PFSK-1 (cell line): ENCODE results near the gene P2RX2.

Source experiments
- FOXP2 ChIP-seq: optimal IDR thresholded peaks from 2 replicates; pipeline ENCODE3; 2011; ENCODE audit warnings: borderline replicate concordance, control low read depth, inconsistent platforms; ENCODE audit not compliant: insufficient read depth; ENCODE audit errors: extremely low read length, extremely low read depth
- POLR2AphosphoS5 ChIP-seq: IDR thresholded peaks from 2 replicates; pipeline ENCODE4 v1.6.1; 2012; ENCODE audit warnings: low read depth, mild to moderate bottlenecking, control low read depth, low read length, moderate library complexity
- SIN3A ChIP-seq: IDR thresholded peaks from 2 replicates; pipeline ENCODE4 v1.6.1; 2012; ENCODE audit warnings: mild to moderate bottlenecking, low read length, moderate library complexity, borderline replicate concordance; ENCODE audit not compliant: insufficient read depth
- TAF1 ChIP-seq: IDR thresholded peaks from 2 replicates; pipeline ENCODE4 v1.6.1; 2012; ENCODE audit warnings: low read length, control low read depth, borderline replicate concordance; ENCODE audit not compliant: insufficient read depth
- TF ChIP-seq, protein P1 (sequence below), 2 experiments: IDR thresholded peaks; 2 replicates each; pipeline versions ENCODE4 v1.6.1 to v1.8.0; 2011 to 2012; ENCODE audit warnings: low read depth in 2 of 2, low read length in 2 of 2, control low read depth in 1 of 2, inconsistent platforms in 1 of 2, mild to moderate bottlenecking in 1 of 2, moderate library complexity in 1 of 2; ENCODE audit not compliant: insufficient read depth in 1 of 2

Gene P2RX2

DNA sequence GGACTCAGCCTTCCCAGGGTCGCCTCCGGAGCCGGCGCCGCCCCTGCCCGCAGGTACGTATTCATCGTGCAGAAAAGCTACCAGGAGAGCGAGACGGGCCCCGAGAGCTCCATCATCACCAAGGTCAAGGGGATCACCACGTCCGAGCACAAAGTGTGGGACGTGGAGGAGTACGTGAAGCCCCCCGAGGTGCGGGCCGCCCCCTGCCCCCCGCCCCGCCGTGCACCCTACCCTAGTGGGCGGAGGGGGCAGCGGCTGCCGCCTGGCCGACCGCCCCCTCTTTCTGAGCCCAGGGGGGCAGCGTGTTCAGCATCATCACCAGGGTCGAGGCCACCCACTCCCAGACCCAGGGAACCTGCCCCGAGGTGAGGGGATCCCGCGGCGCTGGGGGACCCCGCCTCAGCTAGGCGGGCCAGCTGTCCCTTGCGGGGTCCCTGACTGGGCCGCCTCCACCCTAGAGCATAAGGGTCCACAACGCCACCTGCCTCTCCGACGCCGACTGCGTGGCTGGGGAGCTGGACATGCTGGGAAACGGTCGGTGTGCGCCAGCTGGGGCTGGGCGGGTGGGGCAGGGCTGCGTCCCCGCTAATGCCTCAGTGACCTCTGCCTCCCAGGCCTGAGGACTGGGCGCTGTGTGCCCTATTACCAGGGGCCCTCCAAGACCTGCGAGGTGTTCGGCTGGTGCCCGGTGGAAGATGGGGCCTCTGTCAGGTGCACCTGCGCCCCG is 973 bp downstream of the P2RX2 start:
- TF ChIP-seq SIN3A: peak; percentile 64; the same call in 1 of the 2 replicates
- TF ChIP-seq POLR2AphosphoS5: peak; percentile 63
- TF ChIP-seq, protein P1, sequence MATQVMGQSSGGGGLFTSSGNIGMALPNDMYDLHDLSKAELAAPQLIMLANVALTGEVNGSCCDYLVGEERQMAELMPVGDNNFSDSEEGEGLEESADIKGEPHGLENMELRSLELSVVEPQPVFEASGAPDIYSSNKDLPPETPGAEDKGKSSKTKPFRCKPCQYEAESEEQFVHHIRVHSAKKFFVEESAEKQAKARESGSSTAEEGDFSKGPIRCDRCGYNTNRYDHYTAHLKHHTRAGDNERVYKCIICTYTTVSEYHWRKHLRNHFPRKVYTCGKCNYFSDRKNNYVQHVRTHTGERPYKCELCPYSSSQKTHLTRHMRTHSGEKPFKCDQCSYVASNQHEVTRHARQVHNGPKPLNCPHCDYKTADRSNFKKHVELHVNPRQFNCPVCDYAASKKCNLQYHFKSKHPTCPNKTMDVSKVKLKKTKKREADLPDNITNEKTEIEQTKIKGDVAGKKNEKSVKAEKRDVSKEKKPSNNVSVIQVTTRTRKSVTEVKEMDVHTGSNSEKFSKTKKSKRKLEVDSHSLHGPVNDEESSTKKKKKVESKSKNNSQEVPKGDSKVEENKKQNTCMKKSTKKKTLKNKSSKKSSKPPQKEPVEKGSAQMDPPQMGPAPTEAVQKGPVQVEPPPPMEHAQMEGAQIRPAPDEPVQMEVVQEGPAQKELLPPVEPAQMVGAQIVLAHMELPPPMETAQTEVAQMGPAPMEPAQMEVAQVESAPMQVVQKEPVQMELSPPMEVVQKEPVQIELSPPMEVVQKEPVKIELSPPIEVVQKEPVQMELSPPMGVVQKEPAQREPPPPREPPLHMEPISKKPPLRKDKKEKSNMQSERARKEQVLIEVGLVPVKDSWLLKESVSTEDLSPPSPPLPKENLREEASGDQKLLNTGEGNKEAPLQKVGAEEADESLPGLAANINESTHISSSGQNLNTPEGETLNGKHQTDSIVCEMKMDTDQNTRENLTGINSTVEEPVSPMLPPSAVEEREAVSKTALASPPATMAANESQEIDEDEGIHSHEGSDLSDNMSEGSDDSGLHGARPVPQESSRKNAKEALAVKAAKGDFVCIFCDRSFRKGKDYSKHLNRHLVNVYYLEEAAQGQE (IDR thresholded peaks at IDR 0.05; ENCODE audit: insufficient read depth in 1 of 2, low read depth in 2 of 2, low read length in 2 of 2): no peak

DNA sequence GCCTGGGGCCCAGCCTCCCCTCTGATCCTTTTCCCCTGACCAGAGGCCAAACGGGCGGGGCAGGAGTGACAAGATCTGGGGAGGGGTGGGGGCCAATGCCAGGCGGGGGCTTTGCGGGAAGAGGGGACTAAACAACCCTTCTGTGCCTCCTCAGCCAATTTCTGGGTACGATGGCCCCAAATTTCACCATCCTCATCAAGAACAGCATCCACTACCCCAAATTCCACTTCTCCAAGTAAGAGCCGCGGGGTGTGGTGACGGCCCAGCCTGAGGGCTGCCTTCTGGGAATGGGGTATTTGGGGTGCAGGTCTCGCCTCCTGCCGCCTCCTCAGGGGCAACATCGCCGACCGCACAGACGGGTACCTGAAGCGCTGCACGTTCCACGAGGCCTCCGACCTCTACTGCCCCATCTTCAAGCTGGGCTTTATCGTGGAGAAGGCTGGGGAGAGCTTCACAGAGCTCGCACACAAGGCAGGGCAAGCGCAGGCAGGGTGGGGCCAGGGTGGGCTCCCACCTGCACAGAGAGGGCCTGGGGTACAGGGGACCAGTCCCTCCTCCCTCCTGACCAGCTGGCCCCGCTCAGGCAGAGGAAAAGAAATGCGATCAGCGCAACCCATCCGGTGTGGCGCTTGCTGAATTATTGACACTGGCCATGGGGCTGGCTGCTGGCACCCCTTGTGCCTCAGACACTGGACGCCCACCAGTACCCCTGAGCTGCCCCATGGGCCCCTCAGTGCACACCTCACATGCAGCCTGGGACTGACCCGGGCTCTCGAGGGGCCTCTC is 1.7 kb downstream of the P2RX2 start:
- TF ChIP-seq, protein P1 (IDR thresholded peaks at IDR 0.05; ENCODE audit: insufficient read depth in 1 of 2, low read depth in 2 of 2, low read length in 2 of 2): no peak
- peak; percentile 67; the same call in 1 of the 2 replicates for TF ChIP-seq POLR2AphosphoS5

DNA sequence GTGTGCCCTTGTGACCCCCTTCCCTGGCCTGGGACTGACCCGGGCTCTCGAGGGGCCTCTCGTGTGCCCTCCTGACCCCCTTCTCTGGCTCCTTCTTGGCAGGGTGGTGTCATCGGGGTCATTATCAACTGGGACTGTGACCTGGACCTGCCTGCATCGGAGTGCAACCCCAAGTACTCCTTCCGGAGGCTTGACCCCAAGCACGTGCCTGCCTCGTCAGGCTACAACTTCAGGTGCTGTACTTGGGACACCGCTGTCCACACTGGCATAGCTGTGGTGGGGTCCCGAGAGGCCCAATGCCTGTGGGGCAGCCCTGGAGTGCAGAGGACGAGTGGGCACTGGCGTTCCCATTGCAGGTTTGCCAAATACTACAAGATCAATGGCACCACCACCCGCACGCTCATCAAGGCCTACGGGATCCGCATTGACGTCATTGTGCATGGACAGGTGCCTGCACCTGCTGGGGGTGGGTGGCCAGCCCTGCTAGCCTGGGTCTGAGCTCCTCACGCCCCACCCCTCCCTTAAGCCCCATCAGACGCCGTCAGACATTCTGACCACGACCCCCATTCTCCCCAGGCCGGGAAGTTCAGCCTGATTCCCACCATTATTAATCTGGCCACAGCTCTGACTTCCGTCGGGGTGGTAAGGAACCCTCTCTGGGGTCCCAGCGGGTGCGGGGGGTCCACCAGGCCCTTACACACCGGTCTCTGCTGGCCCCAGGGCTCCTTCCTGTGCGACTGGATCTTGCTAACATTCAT is 2.5 kb downstream of the P2RX2 start:
- TF ChIP-seq POLR2AphosphoS5 (peak; percentile 72), TAF1 (no peak), SIN3A (no peak), FOXP2 (no peak)
- TF ChIP-seq, protein P1 (IDR thresholded peaks at IDR 0.05; ENCODE audit: insufficient read depth in 1 of 2, low read depth in 2 of 2, low read length in 2 of 2): no peak

DNA sequence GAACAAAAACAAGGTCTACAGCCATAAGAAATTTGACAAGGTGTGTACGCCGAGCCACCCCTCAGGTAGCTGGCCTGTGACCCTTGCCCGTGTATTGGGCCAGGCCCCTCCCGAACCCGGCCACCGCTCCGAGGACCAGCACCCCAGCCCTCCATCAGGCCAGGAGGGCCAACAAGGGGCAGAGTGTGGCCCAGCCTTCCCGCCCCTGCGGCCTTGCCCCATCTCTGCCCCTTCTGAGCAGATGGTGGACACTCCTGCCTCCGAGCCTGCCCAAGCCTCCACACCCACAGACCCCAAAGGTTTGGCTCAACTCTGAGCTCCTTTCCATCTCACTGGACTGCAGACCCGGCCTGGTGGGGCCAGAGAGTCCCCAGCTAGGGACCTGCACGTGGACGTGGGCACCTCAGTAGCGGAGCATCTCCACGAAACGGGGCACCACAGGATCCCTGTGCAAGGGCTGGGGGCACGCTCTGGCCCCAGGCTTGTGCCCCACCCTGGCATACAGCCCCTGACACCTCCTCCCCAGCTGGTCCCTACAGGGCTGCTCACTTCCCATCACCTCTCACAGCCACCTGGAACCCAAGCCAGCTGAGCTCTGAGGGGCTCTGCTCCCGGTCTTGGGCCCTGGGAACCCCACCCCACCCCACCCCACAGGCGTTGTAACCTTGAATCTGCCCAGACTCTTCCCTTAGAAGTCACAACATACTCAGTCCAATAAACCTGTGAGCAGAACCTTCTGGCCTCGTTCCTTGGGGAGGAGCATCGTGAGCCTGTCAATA is 3.3 kb downstream of the P2RX2 start:
- TF ChIP-seq TAF1: no peak
- TF ChIP-seq, protein P1 (IDR thresholded peaks at IDR 0.05; ENCODE audit: insufficient read depth in 1 of 2, low read depth in 2 of 2, low read length in 2 of 2): no peak
- no peak; the same call in 1 of the 2 replicates for TF ChIP-seq POLR2AphosphoS5
- TF ChIP-seq SIN3A: no peak
- TF ChIP-seq FOXP2: no peak
